BE2C (cell line): ENCODE data around the gene LCN1.

ENCODE experiments used
- DNase-seq: peaks from one replicate; pipeline ENCODE4 v3.0.0-alpha.2; 2020
- H3K27me3 ChIP-seq: fragments of 250-450 bp; sonication (Bioruptor Pico); 2 replicates; pipeline ENCODE4 v1.5.1; 2020; ENCODE audit warnings: mild to moderate bottlenecking
- H3K36me3 ChIP-seq: fragments of 250-450 bp; sonication (Bioruptor Pico); 2 replicates; pipeline ENCODE4 v1.5.1; 2020; ENCODE audit warnings: mild to moderate bottlenecking
- H3K4me1 ChIP-seq: fragments of 250-450 bp; sonication (Bioruptor Pico); 2 replicates; pipeline ENCODE4 v1.5.1; 2020
- H3K4me3 ChIP-seq: 2 replicates; pipeline ENCODE4 v1.5.1; 2011; ENCODE audit warnings: low read depth, low read length
- H3K9me3 ChIP-seq: fragments of 250-450 bp; sonication (Bioruptor Pico); 2 replicates; pipeline ENCODE4 v1.5.1; 2020
- CTCF ChIP-seq: IDR thresholded peaks from 2 replicates; pipeline ENCODE4 v1.5.1; 2012; ENCODE audit warnings: mild to moderate bottlenecking, low read depth, low read length

Gene LCN1

GRCh38 chr9:135482015-135482754 lies 39.1 kb upstream of the LCN1 start:
- Histone ChIP-seq H3K36me3 (no peaks in the 10 kb centered on the region), H3K9me3 (no peaks in the 10 kb centered on the region), H3K27me3 (peaks cover 4% of the 10 kb centered on the region), H3K4me3 (no peak overlapping the region), H3K4me1 (no peaks in the 10 kb centered on the region)
- TF ChIP-seq CTCF: no peak
- DNase-seq: no peak

- no peak for DNase-seq
- no peaks in the 10 kb centered on the region for H3K4me1 ChIP-seq
- TF ChIP-seq CTCF: no peak
- no peak overlapping the region for H3K4me3 ChIP-seq
- no peaks in the 10 kb centered on the region for H3K36me3 ChIP-seq
- no peaks in the 10 kb centered on the region for H3K27me3 ChIP-seq
- no peaks in the 10 kb centered on the region for H3K9me3 ChIP-seq
Measured at GRCh38 chr9:135484460-135485277, 36.6 kb upstream of the LCN1 start.

GRCh38 chr9:135485385-135485784 lies 35.9 kb upstream of the LCN1 start:
- H3K27me3 ChIP-seq: no peaks in the 10 kb centered on the region
- no peak for TF ChIP-seq CTCF
- no peaks in the 10 kb centered on the region for H3K9me3 ChIP-seq
- no peak overlapping the region for H3K4me3 ChIP-seq
- no peak for DNase-seq
- H3K36me3 ChIP-seq: no peaks in the 10 kb centered on the region
- H3K4me1 ChIP-seq: no peaks in the 10 kb centered on the region

GRCh38 chr9:135485832-135486231 lies 35.4 kb upstream of the LCN1 start:
- DNase-seq: no peak
- Histone ChIP-seq H3K4me1 (no peaks in the 10 kb centered on the region), H3K36me3 (no peaks in the 10 kb centered on the region), H3K4me3 (no peak overlapping the region), H3K9me3 (no peaks in the 10 kb centered on the region), H3K27me3 (no peaks in the 10 kb centered on the region)
- no peak for TF ChIP-seq CTCF

GRCh38 chr9:135486267-135487065 lies 34.8 kb upstream of the LCN1 start:
- Histone ChIP-seq H3K9me3 (no peaks in the 10 kb centered on the region), H3K36me3 (no peaks in the 10 kb centered on the region), H3K4me3 (no peak overlapping the region), H3K27me3 (no peaks in the 10 kb centered on the region), H3K4me1 (no peaks in the 10 kb centered on the region)
- TF ChIP-seq CTCF: no peak
- no peak for DNase-seq
